Measurements from ENCODE around the gene C1orf87. TPM values are rescaled to one million over a fixed set of nuclear protein-coding genes. Genes with fewer than 3 reads are reported as not detected.

Gene C1orf87
- total and polyA plus RNA-seq, 2 donors (not counting 3 experiments of a cell fraction or from before 2014, with no cell fraction given): not detected

GRCh38 chr1:60087681-60088080 is 14.1 kb upstream of the C1orf87 start:
- Histone ChIP-seq H3K4me3 (replicated peaks in 1 of 3; ENCODE audit: insufficient read depth in 1 of 3, low read depth in 1 of 3, low read length in 3 of 3) (no peak overlapping the region), H3K27ac (ENCODE audit: insufficient read depth, low read depth, low read length) (no peak overlapping the region), H3K9me3 (replicated peaks; ENCODE audit: control insufficient read depth, insufficient read depth, low read length) (no peaks in the 10 kb centered on the region), H3K36me3 (ENCODE audit: control insufficient read depth in 2 of 2, extremely low read depth in 1 of 2, insufficient read depth in 2 of 2, low read length in 2 of 2) (no peaks in the 10 kb centered on the region), H3K4me1 (ENCODE audit: control insufficient read depth, extremely low read depth, insufficient read depth, low read length) (no peaks in the 10 kb centered on the region), H4K20me1 (replicated peaks; ENCODE audit: control insufficient read depth, extremely low read depth, insufficient read depth, low read length) (no peaks in the 10 kb centered on the region), H3K4me2 (ENCODE audit: insufficient read depth, low read length) (no peak overlapping the region), H3K27me3 (ENCODE audit: control insufficient read depth in 2 of 2, insufficient read depth in 2 of 2, low read length in 2 of 2) (no peaks in the 10 kb centered on the region), H3K79me2 (ENCODE audit: control insufficient read depth, insufficient read depth, low read length) (no peaks in the 10 kb centered on the region), H3K9me1 (replicated peaks; ENCODE audit: control insufficient read depth, extremely low read depth, insufficient read depth, low read length) (no peaks in the 10 kb centered on the region), H3K9ac (replicated peaks; ENCODE audit: extremely low read depth, insufficient read depth, low read length) (no peak overlapping the region), H2AFZ (ENCODE audit: low read depth, low read length) (no peak overlapping the region)
- CTCF ChIA-PET: no interaction called here
- dilution Hi-C loops (cut with MboI; ENCODE audit: extremely low pct_ligation_motif_present, low sequenced_read_pairs) (no loop called here), intact Hi-C loops (cut with micrococcal nuclease) (no loop called here)
- POLR2A ChIA-PET: no interaction called here
- TF ChIP-seq POLR2A (IDR thresholded peaks at IDR 0.05; ENCODE audit: low read depth, low read length) (no peak), CTCF (IDR thresholded peaks at IDR 0.05; ENCODE audit: extremely low read depth in 1 of 2, insufficient read depth in 1 of 2, low read depth in 1 of 2, low read length in 2 of 2) (no peak)
- DNase-seq (ENCODE audit: low read depth, low spot score): no peak
- no peak for FAIRE-seq
- BruUV-seq (replicated peaks): no TSS peak

- FAIRE-seq: no peak
- TF ChIP-seq POLR2AphosphoS5 (IDR thresholded peaks at IDR 0.05; ENCODE audit: insufficient read depth, low read depth, low read length): no peak
- TF ChIP-seq EZH2 (IDR thresholded peaks at IDR 0.05; ENCODE audit: borderline replicate concordance, low read depth, low read length, severe bottlenecking): no peak
- no peak for TF ChIP-seq CTCF (IDR thresholded peaks at IDR 0.05; ENCODE audit: extremely low read depth in 1 of 2, insufficient read depth in 1 of 2, low read depth in 1 of 2, low read length in 2 of 2)
- TF ChIP-seq JUN (IDR thresholded peaks at IDR 0.05; ENCODE audit: borderline replicate concordance, insufficient read depth, insufficient read length, low read depth): no peak
- no peak for TF ChIP-seq FOS (IDR thresholded peaks at IDR 0.05; ENCODE audit: borderline replicate concordance, insufficient read depth, low read length)
- TF ChIP-seq POLR2A (IDR thresholded peaks at IDR 0.05; ENCODE audit: low read depth, low read length): no peak
- no peak for TF ChIP-seq GATA2 (IDR thresholded peaks at IDR 0.05; ENCODE audit: insufficient read depth, insufficient read length, low read depth, low read length)
- no peak for TF ChIP-seq MYC (IDR thresholded peaks at IDR 0.05; ENCODE audit: low read depth, low read length)
- TF ChIP-seq MAX (IDR thresholded peaks at IDR 0.05; ENCODE audit: insufficient read depth, insufficient read length): no peak
- Histone ChIP-seq H4K20me1 (replicated peaks; ENCODE audit: control insufficient read depth, extremely low read depth, insufficient read depth, low read length) (no peaks in the 10 kb centered on the region), H3K4me2 (ENCODE audit: insufficient read depth, low read length) (no peak overlapping the region), H3K9me1 (replicated peaks; ENCODE audit: control insufficient read depth, extremely low read depth, insufficient read depth, low read length) (no peaks in the 10 kb centered on the region), H3K4me3 (replicated peaks in 1 of 3; ENCODE audit: insufficient read depth in 1 of 3, low read depth in 1 of 3, low read length in 3 of 3) (no peak overlapping the region), H3K4me1 (ENCODE audit: control insufficient read depth, extremely low read depth, insufficient read depth, low read length) (no peaks in the 10 kb centered on the region), H3K36me3 (ENCODE audit: control insufficient read depth in 2 of 2, extremely low read depth in 1 of 2, insufficient read depth in 2 of 2, low read length in 2 of 2) (no peaks in the 10 kb centered on the region), H3K9me3 (replicated peaks; ENCODE audit: control insufficient read depth, insufficient read depth, low read length) (no peaks in the 10 kb centered on the region), H3K27me3 (ENCODE audit: control insufficient read depth in 2 of 2, insufficient read depth in 2 of 2, low read length in 2 of 2) (peaks cover 15 to 17% of the 10 kb centered on the region in 2 experiments), H2AFZ (ENCODE audit: low read depth, low read length) (no peak overlapping the region), H3K27ac (ENCODE audit: insufficient read depth, low read depth, low read length) (no peak overlapping the region), H3K79me2 (ENCODE audit: control insufficient read depth, insufficient read depth, low read length) (no peaks in the 10 kb centered on the region), H3K9ac (replicated peaks; ENCODE audit: extremely low read depth, insufficient read depth, low read length) (no peak overlapping the region)
- ChIA-PET POLR2A (no interaction called here), CTCF (interaction anchor here (1.1 to 1.6 kb wide), 3 partner anchors 9 to 107 kb away, joined by 3 to 5 read pairs (median 3); no protein-coding TSS in a partner anchor)
- dilution Hi-C loops (cut with MboI; ENCODE audit: extremely low pct_ligation_motif_present, low sequenced_read_pairs): no loop called here
- no peak for DNase-seq (ENCODE audit: low read depth, low spot score)
- BruUV-seq (replicated peaks): no TSS peak
- intact Hi-C loops (cut with micrococcal nuclease): no loop called here
Observed at GRCh38 chr1:60078182-60078581, 4.6 kb upstream of the C1orf87 start.

Data from endothelial cell of umbilical vein (primary cell).